Measurements from ENCODE around the gene LINGO4.

GRCh38 chr1:151820940-151821339 is 15.7 kb upstream of the LINGO4 start:
- TF ChIP-seq POLR2A (IDR thresholded peaks at IDR 0.05), result no peak
- TF ChIP-seq CTCF (IDR thresholded peaks at IDR 0.05), result no peak
